ENCODE results near the gene CDHR3.

DNA sequence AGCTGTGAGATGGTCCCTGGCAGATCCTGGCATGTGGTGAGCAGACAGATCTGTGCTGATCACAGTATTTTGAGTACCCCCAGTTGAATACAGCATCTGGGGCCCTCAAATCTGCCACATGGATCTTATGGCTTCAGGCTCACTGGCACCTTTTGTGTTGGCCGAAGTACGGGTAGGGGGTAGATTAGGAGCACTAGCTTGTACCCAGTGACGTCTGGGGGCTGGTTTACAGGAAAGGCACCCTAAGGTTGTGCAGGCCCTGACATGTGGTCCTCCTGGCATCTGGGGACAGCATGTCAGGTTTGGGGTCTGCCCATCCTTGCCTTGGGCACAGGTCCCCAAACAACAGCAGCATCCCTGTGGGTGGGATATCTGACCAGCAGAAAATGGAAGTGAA, 95.9 kb downstream of the CDHR3 start:
- TF ChIP-seq, protein P1, sequence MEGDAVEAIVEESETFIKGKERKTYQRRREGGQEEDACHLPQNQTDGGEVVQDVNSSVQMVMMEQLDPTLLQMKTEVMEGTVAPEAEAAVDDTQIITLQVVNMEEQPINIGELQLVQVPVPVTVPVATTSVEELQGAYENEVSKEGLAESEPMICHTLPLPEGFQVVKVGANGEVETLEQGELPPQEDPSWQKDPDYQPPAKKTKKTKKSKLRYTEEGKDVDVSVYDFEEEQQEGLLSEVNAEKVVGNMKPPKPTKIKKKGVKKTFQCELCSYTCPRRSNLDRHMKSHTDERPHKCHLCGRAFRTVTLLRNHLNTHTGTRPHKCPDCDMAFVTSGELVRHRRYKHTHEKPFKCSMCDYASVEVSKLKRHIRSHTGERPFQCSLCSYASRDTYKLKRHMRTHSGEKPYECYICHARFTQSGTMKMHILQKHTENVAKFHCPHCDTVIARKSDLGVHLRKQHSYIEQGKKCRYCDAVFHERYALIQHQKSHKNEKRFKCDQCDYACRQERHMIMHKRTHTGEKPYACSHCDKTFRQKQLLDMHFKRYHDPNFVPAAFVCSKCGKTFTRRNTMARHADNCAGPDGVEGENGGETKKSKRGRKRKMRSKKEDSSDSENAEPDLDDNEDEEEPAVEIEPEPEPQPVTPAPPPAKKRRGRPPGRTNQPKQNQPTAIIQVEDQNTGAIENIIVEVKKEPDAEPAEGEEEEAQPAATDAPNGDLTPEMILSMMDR (IDR thresholded peaks at IDR 0.05), result no peak
- TF ChIP-seq EZH2 (IDR thresholded peaks at IDR 0.05) (no peak), EZH2phosphoT487 (IDR thresholded peaks at IDR 0.05) (no peak)

Data from neural progenitor cell (in vitro differentiated cells).